Breast epithelium (tissue), 3 donors: Measurements from ENCODE around the gene DOCK3.

Experiments used
- POLR2AphosphoS5 ChIP-seq, 3 donors: sonication (generic); formaldehyde crosslinking; IDR thresholded peaks; one replicate each; pipeline ENCODE4 v1.6.1; 2017; ENCODE audit warnings: antibody characterized with exemption in 3 of 3
- TF ChIP-seq, protein P1 (sequence below), 3 donors: fragments of 450-650 bp; IDR thresholded peaks; one replicate each; pipeline ENCODE4 v1.5.1; 2016 to 2017; ENCODE audit warnings: antibody characterized with exemption in 3 of 3, mild to moderate bottlenecking in 3 of 3, moderate library complexity in 3 of 3

DNA sequence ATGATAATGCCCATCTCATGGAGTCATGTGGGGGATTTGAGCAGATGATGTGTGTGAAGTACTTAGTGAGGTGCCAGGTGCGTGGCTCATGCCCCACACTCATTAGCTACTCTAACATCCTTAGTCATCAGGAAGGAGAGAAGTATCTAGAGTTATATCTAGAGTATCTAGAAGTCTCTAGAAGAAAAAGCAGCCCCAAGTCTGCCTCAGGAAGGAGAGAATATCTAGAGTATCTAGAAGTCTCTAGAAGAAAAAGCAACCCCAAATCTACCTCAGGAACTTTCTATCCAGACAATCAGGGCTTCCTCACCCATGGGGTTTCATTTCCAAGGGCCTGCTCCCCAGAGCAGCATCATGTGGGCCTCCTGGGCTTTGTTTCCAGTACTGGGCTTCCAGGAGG lies 24.7 kb upstream of the DOCK3 start:
- TF ChIP-seq, protein P1, sequence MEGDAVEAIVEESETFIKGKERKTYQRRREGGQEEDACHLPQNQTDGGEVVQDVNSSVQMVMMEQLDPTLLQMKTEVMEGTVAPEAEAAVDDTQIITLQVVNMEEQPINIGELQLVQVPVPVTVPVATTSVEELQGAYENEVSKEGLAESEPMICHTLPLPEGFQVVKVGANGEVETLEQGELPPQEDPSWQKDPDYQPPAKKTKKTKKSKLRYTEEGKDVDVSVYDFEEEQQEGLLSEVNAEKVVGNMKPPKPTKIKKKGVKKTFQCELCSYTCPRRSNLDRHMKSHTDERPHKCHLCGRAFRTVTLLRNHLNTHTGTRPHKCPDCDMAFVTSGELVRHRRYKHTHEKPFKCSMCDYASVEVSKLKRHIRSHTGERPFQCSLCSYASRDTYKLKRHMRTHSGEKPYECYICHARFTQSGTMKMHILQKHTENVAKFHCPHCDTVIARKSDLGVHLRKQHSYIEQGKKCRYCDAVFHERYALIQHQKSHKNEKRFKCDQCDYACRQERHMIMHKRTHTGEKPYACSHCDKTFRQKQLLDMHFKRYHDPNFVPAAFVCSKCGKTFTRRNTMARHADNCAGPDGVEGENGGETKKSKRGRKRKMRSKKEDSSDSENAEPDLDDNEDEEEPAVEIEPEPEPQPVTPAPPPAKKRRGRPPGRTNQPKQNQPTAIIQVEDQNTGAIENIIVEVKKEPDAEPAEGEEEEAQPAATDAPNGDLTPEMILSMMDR (IDR thresholded peaks at IDR 0.05) = no peak
- TF ChIP-seq POLR2AphosphoS5 (IDR thresholded peaks at IDR 0.05) = no peak
